IMR-90 (cell line): Measurements from ENCODE around the gene NAPA. TPM values are rescaled to one million over a fixed set of nuclear protein-coding genes. Genes with fewer than 3 reads are reported as not detected.

ENCODE experiments used
- ATAC-seq: fragments of 200-7000 bp; cut with Tn5 transposase; 2 replicates; pipeline ENCODE4 v1.9.1; 2020; ENCODE audit warnings: low read depth, mild to moderate bottlenecking, moderate library complexity
- BruUV-seq: library from RNA; stranded (reverse); fragments of 400-500 nt; replicated peaks from 2 replicates; lab custom pipeline; 2021; lab: Mats Ljungman, UMichigan
- CTCF ChIA-PET: fragments of 300-600 bp; formaldehyde crosslinking; extraction: SDS; loops from one replicate; lab custom pipeline; 2021; ENCODE audit warnings: antibody characterized with exemption; lab: Yijun Ruan, JAX
- POLR2A ChIA-PET: fragments of 300-600 bp; sonication (Branson Sonifier 250); formaldehyde crosslinking; loops from one replicate; lab custom pipeline; 2022; ENCODE audit warnings: antibody characterized with exemption; ENCODE audit not compliant: unreplicated experiment; lab: Charles Lee
- DNase-seq: peaks from one replicate; pipeline ENCODE4 v3.0.0; 2013
- H2AFZ ChIP-seq: replicated peaks from 2 replicates; pipeline ENCODE3; 2013; ENCODE audit warnings: low read length, mild to moderate bottlenecking; ENCODE audit not compliant: poor library complexity
- H2AK5ac ChIP-seq: 2 replicates; pipeline ENCODE4 v1.6.1; 2013; ENCODE audit warnings: low read depth, low read length, inconsistent platforms
- H2AK9ac ChIP-seq: replicated peaks from 2 replicates; pipeline ENCODE3; 2013; ENCODE audit warnings: mild to moderate bottlenecking, low read depth, low read length, moderate library complexity; ENCODE audit not compliant: poor library complexity
- H2BK120ac ChIP-seq: 2 replicates; pipeline ENCODE4 v1.6.1; 2013; ENCODE audit warnings: low read depth, low read length, inconsistent platforms
- H2BK15ac ChIP-seq: 3 replicates; pipeline ENCODE4 v1.6.1; 2013; ENCODE audit warnings: low read depth, low read length, inconsistent platforms
- H2BK20ac ChIP-seq: 2 replicates; pipeline ENCODE4 v1.6.1; 2013; ENCODE audit warnings: low read depth, mild to moderate bottlenecking, inconsistent platforms, low read length, moderate library complexity
- H2BK5ac ChIP-seq: 2 replicates; pipeline ENCODE4 v1.6.1; 2013; ENCODE audit warnings: mild to moderate bottlenecking, low read depth, low read length, inconsistent platforms; ENCODE audit not compliant: poor library complexity, severe bottlenecking
- H3K14ac ChIP-seq: replicated peaks from 2 replicates; pipeline ENCODE4 v1.6.1; 2013; ENCODE audit warnings: low read depth, low read length, inconsistent platforms
- H3K18ac ChIP-seq: 2 replicates; pipeline ENCODE4 v1.6.1; 2013; ENCODE audit warnings: low read depth, low read length, control low read depth
- H3K23ac ChIP-seq: 2 replicates; pipeline ENCODE4 v1.6.1; 2013; ENCODE audit warnings: low read depth, low read length, inconsistent platforms
- H3K27ac ChIP-seq: 2 replicates; pipeline ENCODE4 v1.5.1; 2013; ENCODE audit warnings: mild to moderate bottlenecking, control low read depth, low read length; ENCODE audit not compliant: insufficient read depth
- H3K27me3 ChIP-seq: 2 replicates; pipeline ENCODE4 v1.6.1; 2013; ENCODE audit warnings: low read length; ENCODE audit not compliant: control insufficient read depth, insufficient read depth
- H3K36me3 ChIP-seq: 2 replicates; pipeline ENCODE4 v1.6.1; 2013; ENCODE audit warnings: low read length, mixed read lengths; ENCODE audit not compliant: control insufficient read depth, insufficient read depth
- H3K4ac ChIP-seq: 2 replicates; pipeline ENCODE4 v1.6.1; 2013; ENCODE audit warnings: low read depth, low read length, inconsistent platforms
- H3K4me1 ChIP-seq: 2 replicates; pipeline ENCODE4 v1.6.1; 2013; ENCODE audit warnings: low read length, mixed read lengths; ENCODE audit not compliant: control insufficient read depth, insufficient read depth
- H3K4me2 ChIP-seq: 2 replicates; pipeline ENCODE4 v1.6.1; 2013; ENCODE audit warnings: low read depth, mild to moderate bottlenecking, control low read depth, low read length, moderate library complexity
- H3K4me3 ChIP-seq: 2 replicates; pipeline ENCODE4 v1.5.1; 2013; ENCODE audit warnings: low read depth, mild to moderate bottlenecking, control low read depth, low read length, moderate library complexity; ENCODE audit not compliant: insufficient read depth
- H3K56ac ChIP-seq: 2 replicates; pipeline ENCODE4 v1.6.1; 2013; ENCODE audit warnings: low read length, inconsistent platforms; ENCODE audit not compliant: insufficient read depth; ENCODE audit errors: extremely low read depth
- H3K79me1 ChIP-seq, 2 experiments: 2 replicates each; pipeline ENCODE4 v1.6.1; 2013; ENCODE audit warnings: low read length in 2 of 2, inconsistent platforms in 1 of 2, low read depth in 1 of 2
- H3K9ac ChIP-seq: 2 replicates; pipeline ENCODE4 v1.6.1; 2013; ENCODE audit warnings: low read depth, low read length, control low read depth
- H3K9me1 ChIP-seq: 2 replicates; pipeline ENCODE4 v1.6.1; 2013; ENCODE audit warnings: low read length, inconsistent platforms; ENCODE audit not compliant: insufficient read depth
- H3K9me3 ChIP-seq: 2 replicates; pipeline ENCODE4 v1.6.1; 2013; ENCODE audit warnings: low read length; ENCODE audit not compliant: control insufficient read depth, insufficient read depth
- H4K20me1 ChIP-seq: 2 replicates; pipeline ENCODE4 v1.6.1; 2013; ENCODE audit warnings: low read length, inconsistent platforms; ENCODE audit not compliant: insufficient read depth
- H4K5ac ChIP-seq: 2 replicates; pipeline ENCODE4 v1.6.1; 2013; ENCODE audit warnings: mild to moderate bottlenecking, low read depth, low read length, control low read depth
- H4K8ac ChIP-seq, 2 experiments: 2 replicates each; pipeline ENCODE4 v1.6.1; 2013; ENCODE audit warnings: low read depth in 2 of 2, low read length in 2 of 2, control low read depth in 1 of 2, inconsistent platforms in 1 of 2
- H4K91ac ChIP-seq: 2 replicates; pipeline ENCODE4 v1.6.1; 2013; ENCODE audit warnings: low read depth, low read length, inconsistent platforms; ENCODE audit not compliant: insufficient read depth
- CHD1 ChIP-seq: IDR thresholded peaks from 2 replicates; pipeline ENCODE4 v1.6.1; 2012; ENCODE audit warnings: low read depth, low read length, improper control_type of control experiment
- MAFK ChIP-seq: IDR thresholded peaks from 2 replicates; pipeline ENCODE4 v1.6.1; 2012; ENCODE audit warnings: low read depth, low read length, improper control_type of control experiment
- MXI1 ChIP-seq: IDR thresholded peaks from 2 replicates; pipeline ENCODE4 v1.6.1; 2012; ENCODE audit warnings: low read depth, mild to moderate bottlenecking, low read length, moderate library complexity, borderline replicate concordance
- NFE2L2 ChIP-seq: fragments of 150-350 bp; IDR thresholded peaks from 2 replicates; pipeline ENCODE4 v1.6.1; 2016; ENCODE audit warnings: low read depth, mild to moderate bottlenecking, low read length
- RAD21 ChIP-seq: IDR thresholded peaks from 2 replicates; pipeline ENCODE4 v1.6.1; 2012; ENCODE audit warnings: low read length, improper control_type of control experiment
- RCOR1 ChIP-seq: IDR thresholded peaks from 2 replicates; pipeline ENCODE4 v1.6.1; 2012; ENCODE audit warnings: mild to moderate bottlenecking, low read length, improper control_type of control experiment; ENCODE audit not compliant: insufficient replicate concordance
- WGBS, 2 experiments: methylation state at CpG; one replicate each; pipeline versions ENCODE4 v1.1.5 to v1.1.7; 2013; ENCODE audit warnings: missing lambda C conversion rate in 2 of 2; ENCODE audit not compliant: insufficient read length in 1 of 2; ENCODE audit errors: extremely low coverage in 2 of 2; 5-methylcytosine and 5-hydroxymethylcytosine counted together
- dilution Hi-C: fragments of 300-500 bp; cut with HindIII; formaldehyde crosslinking; loops from one replicate; pipeline ENCODE4 v1.14.3; 2018; ENCODE audit warnings: low sequenced_read_pairs; ENCODE audit not compliant: unreplicated experiment
- in situ Hi-C: fragments of 300-500 bp; cut with MboI; formaldehyde crosslinking; loops from 3 replicates; pipeline ENCODE4 v1.14.3; 2019; ENCODE audit warnings: low sequenced_read_pairs, inconsistent platforms, mixed read lengths
- intact Hi-C: fragments of 100-400 bp; cut with micrococcal nuclease; formaldehyde crosslinking; loops from 2 replicates; pipeline ENCODE4 v1.10.0; 2022
- polyA plus RNA-seq, 3 experiments: library from polyadenylated mRNA; depleted of rRNA; stranded (reverse); fragments of >200 nt; gene quantifications; 2 replicates each; pipeline ENCODE4 v1.2.3, GENCODE V29; 2012; ENCODE audit warnings: low replicate concordance in 1 of 3
- total RNA-seq: library from RNA; depleted of rRNA; stranded (reverse); fragments of >200 nt; gene quantifications from 2 replicates; pipeline ENCODE4 v1.2.3, GENCODE V29; 2012
- TF ChIP-seq, protein P1 (sequence below): conservative IDR thresholded peaks from 2 replicates; pipeline ENCODE4 v1.5.1; 2012; ENCODE audit warnings: mild to moderate bottlenecking, low read depth, low read length, improper control_type of control experiment

NAPA gene
- total and polyA plus RNA-seq, 2 of the 4 experiments (the other 2 are of a cell fraction): 76.4 to 126 TPM

DNA sequence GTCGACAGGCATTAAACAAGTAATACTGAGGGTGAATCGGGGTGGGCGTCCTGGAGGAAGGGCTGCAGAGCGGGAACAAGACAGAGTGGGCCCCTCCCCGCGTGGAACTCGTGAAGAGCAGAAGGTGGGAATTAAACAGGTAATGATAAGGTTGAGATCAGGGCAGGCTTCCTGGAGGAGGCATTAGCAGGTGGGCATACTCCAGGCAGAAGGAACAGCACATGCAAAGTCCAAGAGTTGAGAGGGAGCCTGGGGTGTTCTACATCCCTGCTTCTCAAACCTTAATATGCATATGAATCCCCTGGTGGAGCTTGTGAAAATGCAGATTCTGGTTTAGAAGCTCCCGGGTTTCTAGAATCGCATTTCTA lies 66.5 kb downstream of the NAPA start:
- Histone ChIP-seq H3K9ac (no peak overlapping the region), H3K9me3 (peaks cover 10% of the 10 kb centered on the region), H4K20me1 (no peaks in the 10 kb centered on the region), H4K8ac (no peak overlapping the region), H3K36me3 (no peaks in the 10 kb centered on the region), H2AFZ (no peak overlapping the region), H2BK15ac (no peak overlapping the region), H3K4me2 (no peak overlapping the region), H3K4me3 (no peak overlapping the region), H4K91ac (no peak overlapping the region), H2AK9ac (no peak overlapping the region), H3K23ac (no peak overlapping the region), H3K27ac (no peak overlapping the region), H2BK5ac (no peak overlapping the region), H3K79me1 (no peaks in the 10 kb centered on the region), H2BK20ac (no peak overlapping the region), H3K27me3 (peaks cover 61% of the 10 kb centered on the region), H2BK120ac (no peak overlapping the region), H2AK5ac (no peak overlapping the region), H3K56ac (no peak overlapping the region), H4K5ac (no peak overlapping the region), H3K14ac (no peak overlapping the region), H3K4me1 (peaks cover 2% of the 10 kb centered on the region; the same call in 1 of the 2 replicates), H3K18ac (no peak overlapping the region), H3K4ac (no peak overlapping the region), H3K9me1 (no peaks in the 10 kb centered on the region)
- in situ Hi-C loops: no loop called here
- no TSS peak for BruUV-seq
- 56% methylated on average over 4 of the region's 9 CpGs; no CpG with 5 or more reads in 1 of the 2 experiments for WGBS, 2 experiments
- intact Hi-C loops: no loop called here
- TF ChIP-seq NFE2L2: no peak
- no peak for TF ChIP-seq RAD21
- TF ChIP-seq MAFK: no peak
- no peak for TF ChIP-seq RCOR1
- no peak for TF ChIP-seq MXI1
- no peak for TF ChIP-seq CHD1
- TF ChIP-seq, protein P1, sequence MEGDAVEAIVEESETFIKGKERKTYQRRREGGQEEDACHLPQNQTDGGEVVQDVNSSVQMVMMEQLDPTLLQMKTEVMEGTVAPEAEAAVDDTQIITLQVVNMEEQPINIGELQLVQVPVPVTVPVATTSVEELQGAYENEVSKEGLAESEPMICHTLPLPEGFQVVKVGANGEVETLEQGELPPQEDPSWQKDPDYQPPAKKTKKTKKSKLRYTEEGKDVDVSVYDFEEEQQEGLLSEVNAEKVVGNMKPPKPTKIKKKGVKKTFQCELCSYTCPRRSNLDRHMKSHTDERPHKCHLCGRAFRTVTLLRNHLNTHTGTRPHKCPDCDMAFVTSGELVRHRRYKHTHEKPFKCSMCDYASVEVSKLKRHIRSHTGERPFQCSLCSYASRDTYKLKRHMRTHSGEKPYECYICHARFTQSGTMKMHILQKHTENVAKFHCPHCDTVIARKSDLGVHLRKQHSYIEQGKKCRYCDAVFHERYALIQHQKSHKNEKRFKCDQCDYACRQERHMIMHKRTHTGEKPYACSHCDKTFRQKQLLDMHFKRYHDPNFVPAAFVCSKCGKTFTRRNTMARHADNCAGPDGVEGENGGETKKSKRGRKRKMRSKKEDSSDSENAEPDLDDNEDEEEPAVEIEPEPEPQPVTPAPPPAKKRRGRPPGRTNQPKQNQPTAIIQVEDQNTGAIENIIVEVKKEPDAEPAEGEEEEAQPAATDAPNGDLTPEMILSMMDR: no peak
- DNase-seq (no peak), ATAC-seq (no peak)
- CTCF ChIA-PET: no interaction called here
- dilution Hi-C loops: no loop called here
- POLR2A ChIA-PET: no interaction called here
